Activated CD8-positive, alpha-beta memory T cell treated with anti-CD3 and anti-CD28 coated beads for 36 hours (primary cell): Measurements from ENCODE around the gene TMEM139. TPM values are rescaled to one million over a fixed set of nuclear protein-coding genes. Genes with fewer than 3 reads are reported as not detected.

Source experiments
- CTCF ChIA-PET: fragments of 350-600 bp; sonication (Branson Sonifier 250); formaldehyde crosslinking; loops from one replicate; lab custom pipeline; 2021; ENCODE audit warnings: antibody characterized with exemption; lab: Charles Lee
- POLR2A ChIA-PET: fragments of 350-600 bp; sonication (Branson Sonifier 250); formaldehyde crosslinking; loops from one replicate; lab custom pipeline; 2021; ENCODE audit warnings: antibody characterized with exemption; lab: Charles Lee
- total RNA-seq, 2 experiments: library from RNA; stranded (reverse); gene quantifications; one replicate each; pipeline ENCODE4 v1.2.3, GENCODE V29; 2021

Gene TMEM139
- under 1 TPM; 0.52 to 0.80 TPM for total RNA-seq

- POLR2A ChIA-PET: no interaction called here
Observed at GRCh38 chr7:143284591-143285469, at the start of gene TMEM139. TSS of gene TMEM139 (plus strand) at chr7:143284958. CDS start at chr7:143285958, 1,000 bp downstream.

GRCh38 chr7:143235561-143235960 is 49.2 kb upstream of the TMEM139 start:
- CTCF ChIA-PET: no interaction called here
- POLR2A ChIA-PET: no interaction called here

More at GRCh38 chr7:143284591-143285469, at the start of gene TMEM139:
- CTCF ChIA-PET: no interaction called here

DNA sequence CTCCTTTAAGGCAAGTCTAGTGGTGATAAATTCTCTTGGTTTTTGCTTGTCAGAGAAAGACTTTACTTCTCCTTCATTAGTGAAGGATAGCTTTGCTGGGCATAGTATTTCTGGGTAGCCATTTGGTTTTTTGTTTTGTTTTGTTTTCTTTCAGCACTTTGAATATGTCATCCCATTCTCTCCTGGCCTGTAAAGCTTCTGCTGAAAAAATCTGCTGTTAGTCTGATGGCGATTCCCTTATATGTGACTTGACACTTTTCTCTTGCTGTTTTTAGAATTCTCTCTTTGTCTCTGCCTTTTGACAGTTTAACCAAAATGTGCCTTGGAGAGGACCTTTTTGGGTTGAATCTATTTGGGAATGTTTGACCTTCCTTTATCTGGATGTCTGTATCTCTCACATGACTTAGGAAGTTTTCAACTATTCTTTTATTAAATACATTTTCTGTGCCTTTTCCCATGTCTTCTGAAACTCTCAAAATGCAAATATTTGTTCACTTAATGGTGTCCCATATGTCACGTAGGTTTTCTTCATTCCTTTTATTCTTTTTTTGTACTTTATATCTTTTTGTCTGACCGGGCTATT is 48.3 kb upstream of the TMEM139 start:
- CTCF ChIA-PET: no interaction called here
- POLR2A ChIA-PET: no interaction called here

DNA sequence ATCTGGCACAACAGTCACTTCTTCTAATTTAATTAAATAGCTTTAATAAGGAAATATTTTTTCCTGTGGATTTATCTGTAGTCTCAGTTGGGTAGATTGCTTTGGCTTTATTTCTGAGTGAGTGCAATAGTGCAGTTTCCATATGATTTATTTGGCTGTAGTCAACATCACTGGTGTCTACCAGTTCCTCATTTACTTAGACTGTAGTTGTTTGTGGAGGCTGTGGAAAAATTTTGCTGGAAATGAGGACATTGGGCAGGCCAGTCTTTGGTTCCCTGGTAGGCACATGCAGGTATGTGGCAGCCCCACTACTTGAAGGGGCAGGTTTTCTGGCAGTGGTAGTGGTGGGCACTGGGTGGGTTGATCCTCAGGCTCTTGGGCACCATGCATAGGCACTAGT is 47.4 kb upstream of the TMEM139 start:
- ChIA-PET POLR2A (no interaction called here), CTCF (no interaction called here)

- ChIA-PET CTCF (interaction anchor here (0.6 to 2.7 kb wide), 3 partner anchors 23 to 263 kb away, joined by 3 to 28 read pairs (median 6); no protein-coding TSS in a partner anchor), POLR2A (no interaction called here)
Observed at GRCh38 chr7:143238289-143238980, 46.3 kb upstream of the TMEM139 start.

DNA sequence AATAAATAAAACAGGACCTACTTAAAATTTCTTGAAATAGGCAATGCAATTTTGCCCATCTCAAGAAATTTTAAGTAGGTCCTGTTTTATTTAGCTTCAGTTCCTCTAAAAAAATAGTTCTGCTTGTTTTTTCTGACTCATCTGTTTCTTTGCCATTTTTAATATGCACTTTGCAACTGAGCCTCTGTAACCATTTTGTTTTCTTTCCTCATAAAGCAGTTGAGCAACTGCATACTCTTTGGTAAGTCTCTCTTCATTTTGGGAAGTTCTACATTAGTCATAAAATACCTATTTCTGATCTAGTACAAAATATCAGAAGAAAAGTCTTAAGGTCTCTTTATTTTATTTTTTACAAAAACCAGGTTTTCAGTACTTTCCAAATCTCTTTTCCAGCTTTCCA is 44.9 kb upstream of the TMEM139 start:
- POLR2A ChIA-PET: interaction anchor here (1.4 to 1.5 kb wide), 2 partner anchors 23 to 50 kb away, joined by 3 read pairs; partner anchors contain the start of gene GSTK1
- CTCF ChIA-PET: interaction anchor here (0.5 to 2.7 kb wide), 21 partner anchors 10 to 367 kb away, joined by 3 to 28 read pairs (median 6); partner anchors contain the start of genes CASP2, EPHA1 and GSTK1

DNA sequence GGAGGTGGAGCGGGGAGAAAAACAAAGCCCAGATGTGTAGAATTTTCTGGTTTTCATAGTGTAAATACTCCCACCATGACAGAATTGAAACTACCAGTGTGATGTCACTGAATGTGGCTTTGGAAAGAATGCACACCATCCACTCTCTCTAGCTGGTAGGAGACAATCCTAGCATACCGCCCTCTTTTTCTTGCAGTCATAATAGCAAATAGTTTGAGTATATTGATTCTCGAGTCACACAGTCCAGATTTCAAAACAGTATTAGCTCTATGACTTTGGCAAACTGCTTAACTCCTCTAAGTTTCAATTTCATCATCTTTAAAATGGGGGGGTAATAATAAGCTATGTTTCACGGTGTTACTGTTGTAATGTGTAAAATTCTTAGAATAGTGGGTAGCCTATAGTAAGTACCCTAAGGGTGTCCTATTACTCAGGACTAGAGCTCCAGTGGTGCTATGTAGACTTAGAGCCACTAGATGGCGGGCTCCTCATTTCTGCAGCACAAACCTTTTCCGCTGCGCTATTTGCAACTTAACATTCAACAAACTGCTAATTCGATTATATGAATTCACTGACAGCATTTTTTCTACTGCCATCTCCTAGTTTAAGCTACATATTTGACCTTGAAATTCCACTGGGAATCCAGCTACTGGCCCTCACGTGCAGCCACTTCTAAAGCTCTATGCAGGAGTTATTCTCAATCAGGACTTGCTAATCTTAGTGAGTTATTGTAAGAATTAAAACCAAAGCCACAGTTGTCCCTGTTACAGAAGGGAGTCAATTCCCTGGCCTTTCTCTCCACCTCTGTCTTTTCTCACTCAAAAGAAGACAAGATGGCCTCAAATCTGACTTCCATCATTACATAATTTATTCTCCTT is 44.2 kb upstream of the TMEM139 start:
- POLR2A ChIA-PET: interaction anchor here (0.7 to 1.5 kb wide), 4 partner anchors 23 to 59 kb away, joined by 3 read pairs; partner anchors contain the start of gene GSTK1
- CTCF ChIA-PET: interaction anchor here (0.6 to 2.7 kb wide), 31 partner anchors 8 to 367 kb away, joined by 3 to 28 read pairs (median 5); partner anchors contain the start of genes CASP2, EPHA1 and GSTK1

- ChIA-PET POLR2A (no interaction called here), CTCF (interaction anchor here (1.7 kb wide), 1 partner anchor 47 kb away, joined by 4 read pairs; no protein-coding TSS in a partner anchor)
Observed at GRCh38 chr7:143242306-143242705, 42.5 kb upstream of the TMEM139 start.

DNA sequence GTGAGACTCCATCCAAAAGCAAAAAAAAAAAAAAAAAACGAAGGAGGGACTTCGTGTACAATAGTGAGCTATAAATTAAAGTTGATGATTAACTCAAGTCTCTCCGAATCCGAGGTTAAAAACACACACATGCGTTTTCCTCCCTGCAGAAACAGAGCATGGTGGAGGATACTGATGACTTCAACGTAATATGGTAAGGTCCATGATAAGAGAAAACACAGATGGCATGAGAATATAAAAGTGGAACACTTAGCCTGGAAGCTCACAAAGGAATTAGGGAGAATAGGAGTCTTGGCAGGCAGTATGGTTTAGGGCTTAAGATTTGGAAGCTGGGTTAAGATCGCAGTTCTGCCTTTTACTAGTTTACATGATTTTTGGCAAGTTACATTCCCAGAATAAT is 41.6 kb upstream of the TMEM139 start:
- ChIA-PET POLR2A (no interaction called here), CTCF (interaction anchor here (0.6 to 1.7 kb wide), 3 partner anchors 46 to 186 kb away, joined by 3 to 4 read pairs (median 4); no protein-coding TSS in a partner anchor)

DNA sequence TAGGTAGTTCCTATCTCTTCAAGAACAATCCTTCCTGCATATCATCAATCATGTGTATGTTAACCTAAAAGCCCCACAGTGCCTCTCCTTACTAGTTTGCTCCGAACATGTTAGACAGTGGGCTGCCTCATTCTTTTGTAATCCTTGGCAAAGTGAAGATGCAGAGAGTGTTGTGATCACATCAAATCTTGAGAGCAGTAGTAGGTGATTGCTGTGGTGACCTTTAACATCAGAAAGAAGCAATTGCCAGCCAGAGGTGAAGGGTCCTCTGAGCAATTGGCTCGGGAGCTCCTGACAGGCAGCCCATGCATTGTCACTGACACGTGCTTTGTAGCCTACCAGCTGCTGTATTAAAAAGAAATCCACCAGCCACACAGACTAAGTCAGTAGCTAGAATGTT is 41.1 kb upstream of the TMEM139 start:
- CTCF ChIA-PET: interaction anchor here (0.6 to 1.7 kb wide), 3 partner anchors 46 to 185 kb away, joined by 3 to 4 read pairs (median 4); no protein-coding TSS in a partner anchor
- POLR2A ChIA-PET: interaction anchor here (0.6 kb wide), 1 partner anchor 65 kb away, joined by 3 read pairs; no protein-coding TSS in a partner anchor

GRCh38 chr7:143244321-143244720 is 40.4 kb upstream of the TMEM139 start:
- ChIA-PET CTCF (interaction anchor here (1.1 to 1.7 kb wide), 4 partner anchors 19 to 131 kb away, joined by 3 to 5 read pairs (median 4); partner anchors contain the start of gene GSTK1), POLR2A (interaction anchor here (0.6 kb wide), 1 partner anchor 65 kb away, joined by 3 read pairs; no protein-coding TSS in a partner anchor)

GRCh38 chr7:143245123-143245522 is 39.6 kb upstream of the TMEM139 start:
- POLR2A ChIA-PET: interaction anchor here (0.5 to 1.1 kb wide), 3 partner anchors 18 to 43 kb away, joined by 3 to 7 read pairs (median 5); partner anchors contain the start of gene GSTK1
- CTCF ChIA-PET: interaction anchor here (0.6 to 1.6 kb wide), 3 partner anchors 18 to 54 kb away, joined by 3 to 5 read pairs (median 3); partner anchors contain the start of gene GSTK1

DNA sequence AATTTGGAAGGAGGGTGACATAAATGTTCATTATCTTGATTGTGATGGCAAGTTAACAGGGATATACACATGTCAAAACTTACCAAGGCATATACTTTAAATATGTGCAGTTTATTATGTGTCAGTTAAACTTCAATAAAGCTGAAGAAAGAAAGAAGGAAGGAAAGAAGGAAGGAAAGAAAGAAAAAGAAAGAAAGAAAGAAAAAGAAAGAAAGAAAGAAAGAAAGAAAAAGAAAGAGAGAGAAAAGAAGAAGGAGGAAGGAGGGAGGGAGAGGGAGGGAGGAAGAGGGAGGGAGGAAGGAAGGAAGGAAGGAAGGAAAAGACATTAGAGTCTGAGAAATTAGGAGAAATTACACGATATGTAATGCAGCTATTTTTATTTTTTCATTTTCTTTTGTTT is 37.4 kb upstream of the TMEM139 start:
- POLR2A ChIA-PET: interaction anchor here (0.7 kb wide), 1 partner anchor 109 kb away, joined by 10 read pairs; no protein-coding TSS in a partner anchor
- CTCF ChIA-PET: interaction anchor here (0.5 to 2.1 kb wide), 2 partner anchors 9 to 19 kb away, joined by 3 to 4 read pairs; no protein-coding TSS in a partner anchor

- ChIA-PET CTCF (interaction anchor here (0.6 to 1.3 kb wide), 3 partner anchors 8 to 131 kb away, joined by 3 to 6 read pairs (median 5); no protein-coding TSS in a partner anchor), POLR2A (interaction anchor here (0.6 to 1.2 kb wide), 3 partner anchors 15 to 39 kb away, joined by 3 read pairs; partner anchors contain the start of genes CASP2 and GSTK1)
Observed at GRCh38 chr7:143248761-143249354, 35.9 kb upstream of the TMEM139 start.

GRCh38 chr7:143250199-143250598 is 34.6 kb upstream of the TMEM139 start:
- CTCF ChIA-PET: interaction anchor here (0.8 to 1.2 kb wide), 2 partner anchors 10 to 38 kb away, joined by 3 to 5 read pairs; partner anchors contain the start of gene CASP2
- POLR2A ChIA-PET: no interaction called here

DNA sequence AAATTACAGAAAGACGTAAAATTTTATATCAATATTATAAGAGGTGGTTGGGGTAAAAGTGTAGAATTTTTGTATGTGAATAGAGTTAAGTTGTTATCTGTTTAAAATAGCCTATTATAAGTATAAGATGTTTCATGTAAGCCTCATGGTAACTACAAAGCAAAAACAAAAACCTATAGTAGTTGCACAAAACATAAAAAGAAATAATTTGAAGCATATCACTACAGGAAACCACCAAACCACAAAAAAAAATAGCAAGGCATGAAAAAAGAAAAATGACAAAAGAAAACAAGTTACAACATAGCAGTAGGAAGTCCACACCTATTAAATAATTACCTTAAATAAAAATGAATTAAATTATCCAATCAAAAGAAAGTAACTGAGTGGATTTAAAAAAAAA is 33.9 kb upstream of the TMEM139 start:
- CTCF ChIA-PET: interaction anchor here (0.8 to 2.7 kb wide), 3 partner anchors 10 to 37 kb away, joined by 3 to 7 read pairs (median 5); partner anchors contain the start of gene CASP2
- POLR2A ChIA-PET: no interaction called here

DNA sequence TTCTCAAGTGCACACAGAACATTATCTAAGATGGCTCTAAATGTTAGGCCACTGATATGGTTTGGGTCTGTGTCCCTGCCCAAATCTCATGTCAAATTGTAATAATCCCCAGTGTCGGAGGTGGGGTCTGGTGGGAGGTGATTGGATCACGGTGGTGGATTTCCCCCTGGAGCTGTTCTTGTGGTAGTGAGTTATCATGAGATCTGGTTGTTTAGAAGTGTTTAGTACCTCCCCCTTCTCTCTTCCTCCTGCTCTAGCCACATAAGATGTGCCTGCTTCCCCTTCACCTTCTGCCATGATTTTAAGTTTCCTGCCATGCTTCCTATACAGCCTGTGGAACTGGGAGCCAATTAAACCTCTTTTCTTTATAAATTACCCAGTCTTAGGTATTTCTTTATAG is 32.8 kb upstream of the TMEM139 start:
- ChIA-PET POLR2A (no interaction called here), CTCF (interaction anchor here (2.7 kb wide), 1 partner anchor 11 kb away, joined by 7 read pairs; no protein-coding TSS in a partner anchor)
